ENCODE data around the gene KCNT2.

- TF ChIP-seq, protein P1, sequence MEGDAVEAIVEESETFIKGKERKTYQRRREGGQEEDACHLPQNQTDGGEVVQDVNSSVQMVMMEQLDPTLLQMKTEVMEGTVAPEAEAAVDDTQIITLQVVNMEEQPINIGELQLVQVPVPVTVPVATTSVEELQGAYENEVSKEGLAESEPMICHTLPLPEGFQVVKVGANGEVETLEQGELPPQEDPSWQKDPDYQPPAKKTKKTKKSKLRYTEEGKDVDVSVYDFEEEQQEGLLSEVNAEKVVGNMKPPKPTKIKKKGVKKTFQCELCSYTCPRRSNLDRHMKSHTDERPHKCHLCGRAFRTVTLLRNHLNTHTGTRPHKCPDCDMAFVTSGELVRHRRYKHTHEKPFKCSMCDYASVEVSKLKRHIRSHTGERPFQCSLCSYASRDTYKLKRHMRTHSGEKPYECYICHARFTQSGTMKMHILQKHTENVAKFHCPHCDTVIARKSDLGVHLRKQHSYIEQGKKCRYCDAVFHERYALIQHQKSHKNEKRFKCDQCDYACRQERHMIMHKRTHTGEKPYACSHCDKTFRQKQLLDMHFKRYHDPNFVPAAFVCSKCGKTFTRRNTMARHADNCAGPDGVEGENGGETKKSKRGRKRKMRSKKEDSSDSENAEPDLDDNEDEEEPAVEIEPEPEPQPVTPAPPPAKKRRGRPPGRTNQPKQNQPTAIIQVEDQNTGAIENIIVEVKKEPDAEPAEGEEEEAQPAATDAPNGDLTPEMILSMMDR (IDR thresholded peaks at IDR 0.05 in 8 of 11, conservative IDR thresholded peaks at IDR 0.05 in 3 of 11), result no peak
- TF ChIP-seq POLR2AphosphoS5 (IDR thresholded peaks at IDR 0.05), result no peak
Measured at GRCh38 chr1:196488579-196488978, 119.7 kb downstream of the KCNT2 start.

Data from spleen (tissue), 7 donors.